ENCODE data around the gene ACIN1.

The ACIN1 gene

GRCh38 chr14:23043754-23044153 is 51.2 kb downstream of the ACIN1 start:
- DNase-seq (ENCODE audit: low read depth in 3 of 3) = no peak

DNA sequence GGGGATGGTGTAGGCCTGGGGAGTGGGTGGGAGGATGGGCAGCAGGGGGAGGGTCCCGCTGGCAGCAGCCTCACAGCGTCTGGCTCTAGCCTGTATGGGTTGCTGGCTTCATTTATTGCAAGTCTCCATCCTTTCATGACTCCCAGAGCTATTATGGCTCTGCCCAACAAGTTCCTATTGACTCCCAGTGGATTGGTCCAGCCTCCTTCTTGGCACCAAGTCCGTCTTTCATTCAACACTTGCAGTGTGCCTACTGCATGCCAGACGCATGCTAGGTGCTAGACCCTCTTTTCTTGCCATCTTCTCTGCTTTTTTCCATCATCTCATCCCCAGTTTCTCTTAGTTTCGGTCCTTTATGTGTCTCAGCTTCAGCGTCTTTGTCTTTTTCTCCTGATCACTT is 51.8 kb downstream of the ACIN1 start:
- DNase-seq (ENCODE audit: low read depth in 3 of 3) = no peak

GRCh38 chr14:23042162-23042965 is 52.6 kb downstream of the ACIN1 start, which contains the start of gene PSMB11:
PSMB11 (plus strand) TSS chr14:23042212; CDS start chr14:23042226, 14 bp downstream.
- no peak for DNase-seq (ENCODE audit: low read depth in 3 of 3)

- no peak for DNase-seq (ENCODE audit: low read depth in 3 of 3)
These were observed 53.2 kb downstream of the ACIN1 start for GRCh38 chr14:23041729-23042128.

DNA sequence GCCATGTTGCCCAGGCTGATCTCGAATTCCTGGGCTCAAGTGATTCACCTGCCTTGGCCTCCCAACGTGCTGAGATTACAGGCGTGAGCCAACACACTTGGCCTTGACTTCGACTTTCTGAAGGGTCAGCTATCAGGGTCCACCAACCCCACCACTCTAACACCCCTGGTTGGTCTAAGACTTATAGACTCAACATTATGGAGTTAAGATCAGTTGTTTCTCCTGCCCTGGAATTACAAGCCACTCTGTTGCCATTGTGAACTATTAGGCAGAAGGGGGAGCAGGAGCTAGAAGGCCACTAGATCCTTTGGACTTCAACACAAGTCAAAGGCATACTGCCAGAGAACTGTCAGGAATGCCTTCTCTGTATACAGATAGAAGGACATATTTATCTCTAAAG is 54.8 kb downstream of the ACIN1 start:
- DNase-seq (ENCODE audit: low read depth in 3 of 3) = no peak

GRCh38 chr14:23035303-23036144 is 59.4 kb downstream of the ACIN1 start:
- DNase-seq (ENCODE audit: low read depth in 3 of 3) = no peak

DNA sequence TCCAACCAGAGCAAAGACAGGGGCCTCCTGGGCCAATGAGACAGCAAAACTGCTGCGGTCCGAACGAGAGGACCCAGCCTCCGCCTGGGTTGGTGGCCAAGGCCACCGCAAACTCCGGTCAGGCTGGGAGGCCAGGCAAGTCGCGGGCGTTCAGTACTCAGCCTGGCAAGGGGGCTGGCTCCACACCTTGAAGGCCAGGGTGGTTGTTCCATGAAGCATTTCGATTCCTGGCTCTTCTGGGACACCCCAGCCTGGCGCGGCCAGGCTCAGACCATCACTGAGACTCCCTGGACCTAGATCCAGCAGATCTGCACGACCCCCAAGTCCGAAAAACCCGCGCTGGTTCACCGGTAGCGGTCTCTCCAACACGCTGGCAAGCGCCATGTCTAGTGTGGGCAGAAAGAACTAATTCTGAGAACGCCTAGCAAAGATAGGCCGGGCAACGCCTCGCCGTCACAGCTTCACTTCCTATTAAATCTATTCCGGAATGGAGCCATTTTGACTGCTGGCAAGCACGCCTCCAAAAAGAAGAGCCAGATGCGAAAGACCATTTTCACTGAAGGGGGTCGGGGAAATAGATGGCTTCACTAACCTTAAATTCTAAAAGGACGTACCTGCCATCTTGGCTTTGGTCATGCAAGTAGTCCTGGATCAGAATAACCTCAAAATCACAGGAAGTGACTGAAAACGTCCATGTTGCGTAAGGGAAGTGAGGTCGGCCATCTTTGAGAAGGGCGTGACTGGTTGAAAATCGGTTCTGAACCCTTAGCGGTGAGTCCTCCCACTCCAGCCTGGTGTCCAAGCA is 60.2 kb downstream of the ACIN1 start, which contains the start of gene PSMB5:
Gene PSMB5, minus strand, starts transcription at position 403 of the 805 bp plus-strand sequence. Its CDS starts 19 bp downstream, at position 384.
- peak; percentile 57 to 79 (median 73) for DNase-seq (ENCODE audit: low read depth in 3 of 3)

GRCh38 chr14:23033801-23034497 is 61.0 kb downstream of the ACIN1 start:
- DNase-seq (ENCODE audit: low read depth in 3 of 3) = no peak

DNA sequence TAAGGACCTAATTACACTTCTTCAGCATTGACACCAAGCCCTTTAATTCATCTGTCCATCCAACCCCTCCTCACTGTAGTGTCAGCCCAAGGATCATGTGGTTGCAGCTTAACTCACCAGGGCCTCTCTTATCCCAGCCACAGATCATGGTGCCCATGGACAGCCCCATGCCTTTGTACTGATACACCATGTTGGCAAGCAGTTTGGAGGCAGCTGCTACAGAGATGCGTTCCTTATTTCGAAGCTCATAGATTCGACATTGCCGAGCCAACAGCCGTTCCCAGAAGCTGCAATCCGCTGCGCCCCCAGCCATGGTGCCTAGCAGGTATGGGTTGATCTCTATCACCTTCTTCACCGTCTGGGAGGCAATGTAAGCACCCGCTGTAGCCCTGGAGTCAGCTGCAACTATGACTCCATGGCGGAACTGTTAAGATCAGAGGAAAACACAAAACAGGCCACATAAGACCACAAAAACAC is 61.6 kb downstream of the ACIN1 start:
- DNase-seq (ENCODE audit: low read depth in 3 of 3) = no peak

DNA sequence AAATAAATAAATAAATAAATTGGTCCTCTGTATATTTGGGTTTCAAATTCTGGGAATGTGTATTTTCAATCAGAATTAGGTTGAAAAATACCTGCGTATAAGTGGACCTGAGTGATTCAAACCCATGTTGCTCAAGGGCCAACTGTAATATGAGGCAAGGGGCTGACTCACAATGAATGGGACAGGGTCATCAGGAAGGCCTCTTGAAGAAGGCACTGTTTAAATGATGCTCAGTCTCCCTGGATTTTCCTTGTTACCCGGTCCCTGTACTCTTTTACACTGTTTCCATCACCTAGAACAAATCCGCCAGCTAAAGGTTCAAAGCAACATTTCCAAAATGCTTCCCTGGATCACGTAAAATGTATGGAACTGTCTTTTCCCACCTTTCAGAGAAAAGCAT is 64.0 kb downstream of the ACIN1 start:
- DNase-seq (ENCODE audit: low read depth in 3 of 3) = no peak

DNA sequence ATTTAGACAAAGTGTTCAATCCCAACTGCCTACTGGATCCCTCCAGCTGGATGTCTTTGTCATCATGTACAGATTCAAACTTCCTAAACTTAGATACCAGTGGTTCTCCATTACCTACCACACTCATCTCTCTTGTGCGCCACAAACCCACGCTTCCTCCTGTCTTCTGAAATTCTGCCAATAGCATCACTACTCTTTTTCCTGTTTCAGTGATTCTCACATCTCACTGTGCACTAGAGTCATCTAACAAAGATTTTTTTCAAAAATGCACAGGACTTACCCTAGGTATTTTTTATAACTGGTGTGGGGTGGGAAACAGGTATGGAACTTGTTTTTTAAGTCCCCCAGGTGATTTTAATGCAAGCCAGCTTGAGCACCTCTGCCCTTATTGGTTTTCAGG is 66.1 kb downstream of the ACIN1 start:
- no peak for DNase-seq (ENCODE audit: low read depth in 3 of 3)

DNA sequence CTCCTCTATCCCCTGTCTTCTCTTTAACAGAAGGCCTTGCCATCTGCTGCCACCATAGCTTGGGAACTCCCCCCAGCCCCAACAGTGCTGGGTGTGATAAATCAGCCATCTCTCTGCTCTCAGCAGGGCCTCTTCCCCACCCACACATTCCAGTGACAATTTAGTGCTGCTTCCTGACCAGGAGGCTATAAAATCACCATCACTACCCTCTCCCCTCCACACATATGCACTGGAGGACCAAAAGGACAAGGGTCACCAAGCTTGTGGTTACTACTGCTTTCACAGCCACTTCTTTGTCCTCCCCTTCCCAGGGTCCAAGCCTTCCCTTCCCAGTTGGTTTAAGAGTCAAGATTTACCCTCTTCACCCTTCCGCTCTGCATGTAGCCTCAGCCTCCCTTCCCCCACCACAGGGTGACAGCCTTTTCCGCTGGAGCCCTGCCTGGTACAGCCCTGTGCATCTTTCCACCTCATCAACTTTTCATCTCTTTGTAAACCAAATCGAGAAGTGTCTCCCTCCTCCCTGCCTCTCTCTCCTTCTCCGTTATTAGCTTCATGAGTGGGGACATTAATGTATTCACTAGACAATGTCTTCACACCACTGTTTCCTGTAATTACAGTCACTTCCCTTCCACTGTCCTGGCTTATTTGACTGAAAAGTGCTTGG is 69.7 kb downstream of the ACIN1 start:
- DNase-seq (ENCODE audit: low read depth in 3 of 3) = no peak

DNA sequence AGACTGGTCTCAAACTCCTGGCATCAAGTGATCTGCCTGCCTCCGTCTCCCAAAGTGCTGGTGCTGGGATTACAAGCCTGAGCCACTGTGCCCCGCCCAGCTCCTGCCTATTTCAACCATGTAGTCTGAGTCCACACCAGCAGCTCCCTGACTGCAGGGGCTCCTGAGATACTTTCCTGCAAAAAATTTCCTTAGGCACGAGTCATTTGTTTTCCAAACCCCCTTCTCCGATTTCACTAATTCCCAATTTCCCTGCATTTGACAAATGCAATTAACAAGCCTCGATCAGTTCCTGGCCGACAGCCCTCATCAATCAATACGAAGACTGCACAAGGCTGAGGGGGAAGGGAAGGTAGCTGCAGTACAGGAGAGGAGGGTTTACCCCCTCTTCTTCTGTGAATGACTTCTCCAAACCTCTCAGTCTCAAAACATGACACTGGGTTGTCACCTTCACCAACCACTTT is 70.3 kb downstream of the ACIN1 start:
- DNase-seq (ENCODE audit: low read depth in 3 of 3) = no peak

GRCh38 chr14:23023795-23024152 is 71.2 kb downstream of the ACIN1 start:
- DNase-seq (ENCODE audit: low read depth in 3 of 3) = no peak

DNA sequence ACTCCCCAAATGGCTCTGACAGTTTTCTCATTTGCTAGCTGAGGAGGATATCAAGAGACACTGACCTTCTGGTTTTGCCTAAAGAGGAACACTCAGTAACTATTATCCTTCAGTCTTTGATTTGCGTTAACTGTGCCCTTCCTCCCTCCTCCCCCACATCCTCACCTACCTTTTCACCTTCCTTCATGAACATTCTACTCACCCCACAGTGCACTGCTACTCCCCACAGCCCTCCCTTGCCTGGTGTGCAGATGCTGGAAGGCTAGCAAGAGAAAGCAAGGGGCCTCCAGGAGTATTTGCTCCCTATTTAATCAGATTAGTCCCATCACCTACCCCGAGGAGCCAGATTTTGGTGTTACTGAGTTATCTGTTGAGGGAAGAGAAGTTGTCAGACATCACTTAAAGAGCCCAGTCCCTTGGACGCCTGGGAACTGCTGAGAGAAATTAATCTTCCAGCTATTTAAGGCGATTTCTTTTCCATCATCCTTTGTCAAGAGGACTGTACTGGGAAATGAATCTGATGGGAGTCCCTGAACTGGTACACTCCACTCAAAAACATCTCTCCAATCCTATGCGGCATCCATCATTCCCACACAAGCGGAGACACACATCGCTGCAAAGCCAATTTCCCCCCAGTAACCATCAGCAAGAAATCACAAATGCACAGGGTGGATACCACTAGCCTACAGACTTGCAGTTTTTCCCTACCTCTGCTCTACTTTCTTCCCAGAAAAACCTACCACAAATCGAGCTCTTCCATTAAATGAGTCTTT is 71.7 kb downstream of the ACIN1 start:
- no peak for DNase-seq (ENCODE audit: low read depth in 3 of 3)

- no peak for DNase-seq (ENCODE audit: low read depth in 3 of 3)
These were observed 73.0 kb downstream of the ACIN1 start for GRCh38 chr14:23021889-23022442.

DNA sequence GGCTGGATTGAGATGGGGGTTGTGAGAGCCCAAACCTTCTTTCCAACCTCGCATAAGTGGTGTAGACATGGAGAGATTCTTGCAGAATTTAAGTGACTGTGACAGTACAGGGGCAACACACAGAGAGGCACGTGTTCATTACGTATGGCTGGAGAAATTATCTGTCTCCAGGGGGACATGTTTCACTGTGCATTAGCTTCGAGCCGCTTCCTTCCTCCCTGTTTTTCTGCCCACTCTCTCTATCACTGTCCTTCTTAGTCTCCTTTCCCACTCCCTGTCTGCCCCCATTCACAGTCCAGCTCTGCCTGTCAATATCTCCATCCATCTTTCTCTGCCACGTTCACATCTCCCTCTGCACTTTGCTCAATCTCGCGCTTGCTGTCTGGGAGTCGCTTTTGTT is 73.5 kb downstream of the ACIN1 start:
- DNase-seq (ENCODE audit: low read depth in 3 of 3) = no peak

DNA sequence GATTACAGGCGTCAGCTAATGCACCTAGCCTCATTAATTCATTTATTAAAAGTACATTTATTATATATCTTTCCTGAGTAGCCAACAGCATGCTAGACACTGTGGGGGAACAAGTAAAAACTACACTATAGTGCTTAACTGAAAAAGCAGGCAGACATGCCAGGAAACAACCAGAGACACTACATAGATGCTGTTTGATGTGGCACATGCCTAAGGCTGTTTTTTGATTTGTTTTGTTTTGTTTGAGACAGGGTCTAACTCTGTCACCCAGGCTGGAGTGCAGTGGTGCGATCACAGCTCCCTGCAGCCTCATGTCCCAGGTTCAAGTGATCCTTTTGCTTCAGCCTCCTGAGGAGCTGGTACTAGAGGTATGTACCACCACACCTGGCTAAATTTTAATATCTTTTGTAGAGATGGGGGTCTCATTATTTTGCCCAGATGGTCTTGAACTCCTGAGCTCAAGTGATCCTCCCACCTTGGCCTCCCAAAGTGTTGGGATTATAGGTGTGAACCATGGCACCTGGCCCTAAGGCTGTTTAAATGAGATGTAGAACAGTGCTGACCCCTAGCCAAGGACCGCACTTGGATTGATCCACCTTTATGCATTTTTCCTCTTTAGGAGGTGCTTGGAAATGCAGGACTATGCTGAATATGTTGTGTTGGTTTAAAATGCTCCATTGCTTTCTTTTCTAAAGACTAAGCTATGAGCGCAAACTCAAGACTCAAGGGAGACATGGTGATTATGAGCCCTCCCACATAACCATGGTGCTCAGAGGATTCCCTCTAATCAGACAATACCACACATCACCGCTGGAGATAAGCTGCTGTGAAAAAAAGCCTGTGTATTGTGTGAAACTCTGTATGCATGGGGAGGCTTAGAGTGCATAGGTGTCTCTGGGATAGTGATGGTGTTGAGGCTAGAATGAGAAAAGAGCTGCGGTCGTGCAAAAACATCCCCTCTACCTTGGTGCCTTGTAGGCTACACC is 74.5 kb downstream of the ACIN1 start:
- DNase-seq (ENCODE audit: low read depth in 3 of 3) = no peak

Measured in stimulated activated CD4-positive, alpha-beta T cell treated with anti-CD3 and anti-CD28 coated beads, TNF-alpha, amount 100 ng/mL, for 4 hours (primary cell).